Sigmoid colon (tissue), 7 donors: ENCODE results near the gene ISOC2. TPM values are rescaled to one million over a fixed set of nuclear protein-coding genes. Genes with fewer than 3 reads are reported as not detected.

Experiments used
- DNase-seq: peaks from one replicate; pipeline ENCODE4 v3.0.0-alpha.2; 2019
- H3K27ac ChIP-seq, 4 donors: fragments of 200-600 bp; sonication (generic); one replicate each; pipeline ENCODE4 v1.5.1; 2016 to 2019; ENCODE audit warnings: mild to moderate bottlenecking in 1 of 4
- H3K27me3 ChIP-seq, 3 donors: fragments of 200-600 bp; sonication (generic); one replicate each; pipeline ENCODE4 v1.5.1; 2019; ENCODE audit warnings: mild to moderate bottlenecking in 1 of 3
- H3K36me3 ChIP-seq, 4 donors: fragments of 200-600 bp; sonication (generic); one replicate each; pipeline ENCODE4 v1.5.1; 2016 to 2019
- H3K4me1 ChIP-seq, 4 donors: fragments of 200-600 bp; sonication (generic); one replicate each; pipeline ENCODE4 v1.5.1; 2017 to 2019
- H3K4me3 ChIP-seq, 4 donors: fragments of 200-600 bp; sonication (generic); one replicate each; pipeline ENCODE4 v1.5.1; 2017 to 2019; ENCODE audit warnings: mild to moderate bottlenecking in 2 of 4, moderate library complexity in 1 of 4
- H3K9me3 ChIP-seq, 4 donors: fragments of 200-600 bp in 3 of 4; sonication (generic) in 3 of 4; one replicate each; pipeline versions ENCODE4 v1.5.1 to v1.6.1; 2013 to 2019
- EP300 ChIP-seq, 4 donors: sonication (generic); formaldehyde crosslinking; IDR thresholded peaks; one replicate each; pipeline ENCODE4 v1.6.1; 2017; ENCODE audit warnings: antibody characterized with exemption in 4 of 4
- POLR2A ChIP-seq, 2 donors: fragments of 450-650 bp; IDR thresholded peaks; one replicate each; pipeline ENCODE4 v1.6.1; 2016; ENCODE audit warnings: antibody characterized with exemption in 2 of 2, mild to moderate bottlenecking in 2 of 2, moderate library complexity in 2 of 2
- POLR2AphosphoS5 ChIP-seq, 4 donors: sonication (generic); formaldehyde crosslinking; IDR thresholded peaks; one replicate each; pipeline ENCODE4 v1.6.1; 2017; ENCODE audit warnings: antibody characterized with exemption in 4 of 4
- WGBS, 2 donors: extraction: QIAGEN DNeasy Blood & Tissue Kit; methylation state at CpG; one replicate each; pipeline ENCODE4 v1.1.7; 2013; 5-methylcytosine and 5-hydroxymethylcytosine counted together
- intact Hi-C: fragments of 100-400 bp; cut with DNase I; formaldehyde crosslinking; loops from one replicate; pipeline ENCODE4 v1.15.1; 2023
- polyA plus RNA-seq, 3 donors: library from polyadenylated mRNA; stranded (reverse); fragments of 200-250 nt; gene quantifications; one replicate each; pipeline ENCODE4 v1.2.3, GENCODE V29; 2013
- total RNA-seq, 4 donors: library from RNA; depleted of rRNA; stranded (reverse); fragments of >200 nt; gene quantifications; one replicate each; pipeline ENCODE4 v1.1.0, GENCODE V29; 2016
- TF ChIP-seq, protein P1 (sequence below), 4 experiments: fragments of 450-650 bp in 3 of 4; fragments of 200-600 bp in 1 of 4; IDR thresholded peaks; one replicate each; pipeline ENCODE4 v1.5.1; 2016 to 2019; ENCODE audit warnings: antibody characterized with exemption in 4 of 4, mild to moderate bottlenecking in 3 of 4, moderate library complexity in 2 of 4
- donor health status: healthy with polysubstance abuse.
- donor health status: Bipolar disorder and iron deficiency.
- donor health status: healthy.

Gene ISOC2
- total and polyA plus RNA-seq, 7 donors: 90.3 to 173 (median 114) TPM

DNA sequence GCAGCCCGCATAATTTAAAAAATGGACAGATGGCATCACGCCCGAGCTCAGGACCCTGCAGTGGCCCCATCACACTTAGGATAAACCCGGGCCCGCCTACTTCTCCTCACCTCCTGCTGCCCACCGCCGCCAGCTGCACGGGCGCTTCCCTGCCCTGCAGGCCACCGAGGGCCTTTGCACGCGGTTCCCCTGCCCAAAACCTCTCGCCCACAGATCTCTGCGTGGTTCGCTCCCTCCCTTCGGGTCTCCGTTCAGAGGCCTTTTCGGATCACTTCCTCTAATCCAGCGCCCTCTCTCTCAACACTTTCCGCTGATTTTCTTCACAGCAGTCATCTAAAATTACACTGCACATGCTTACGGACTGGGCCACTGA, 20.1 kb downstream of the ISOC2 start:
- Histone ChIP-seq H3K9me3 (no peaks in the 10 kb centered on the region), H3K4me1 (peaks cover 0 to 25% (median 21%) of the 10 kb centered on the region in 4 donors), H3K4me3 (no peak overlapping the region), H3K36me3 (no peaks in the 10 kb centered on the region), H3K27me3 (peaks cover 67 to 98% (median 74%) of the 10 kb centered on the region in 3 donors), H3K27ac (no peak overlapping the region)
- TF ChIP-seq EP300 (IDR thresholded peaks at IDR 0.05) (no peak), POLR2A (IDR thresholded peaks at IDR 0.05) (no peak), POLR2AphosphoS5 (IDR thresholded peaks at IDR 0.05) (no peak)
- TF ChIP-seq, protein P1, sequence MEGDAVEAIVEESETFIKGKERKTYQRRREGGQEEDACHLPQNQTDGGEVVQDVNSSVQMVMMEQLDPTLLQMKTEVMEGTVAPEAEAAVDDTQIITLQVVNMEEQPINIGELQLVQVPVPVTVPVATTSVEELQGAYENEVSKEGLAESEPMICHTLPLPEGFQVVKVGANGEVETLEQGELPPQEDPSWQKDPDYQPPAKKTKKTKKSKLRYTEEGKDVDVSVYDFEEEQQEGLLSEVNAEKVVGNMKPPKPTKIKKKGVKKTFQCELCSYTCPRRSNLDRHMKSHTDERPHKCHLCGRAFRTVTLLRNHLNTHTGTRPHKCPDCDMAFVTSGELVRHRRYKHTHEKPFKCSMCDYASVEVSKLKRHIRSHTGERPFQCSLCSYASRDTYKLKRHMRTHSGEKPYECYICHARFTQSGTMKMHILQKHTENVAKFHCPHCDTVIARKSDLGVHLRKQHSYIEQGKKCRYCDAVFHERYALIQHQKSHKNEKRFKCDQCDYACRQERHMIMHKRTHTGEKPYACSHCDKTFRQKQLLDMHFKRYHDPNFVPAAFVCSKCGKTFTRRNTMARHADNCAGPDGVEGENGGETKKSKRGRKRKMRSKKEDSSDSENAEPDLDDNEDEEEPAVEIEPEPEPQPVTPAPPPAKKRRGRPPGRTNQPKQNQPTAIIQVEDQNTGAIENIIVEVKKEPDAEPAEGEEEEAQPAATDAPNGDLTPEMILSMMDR (IDR thresholded peaks at IDR 0.05): no peak
- intact Hi-C loops: no loop called here
- 5 to 9% methylated on average over 21 of the region's 21 CpGs for WGBS, 2 donors
- no peak for DNase-seq

DNA sequence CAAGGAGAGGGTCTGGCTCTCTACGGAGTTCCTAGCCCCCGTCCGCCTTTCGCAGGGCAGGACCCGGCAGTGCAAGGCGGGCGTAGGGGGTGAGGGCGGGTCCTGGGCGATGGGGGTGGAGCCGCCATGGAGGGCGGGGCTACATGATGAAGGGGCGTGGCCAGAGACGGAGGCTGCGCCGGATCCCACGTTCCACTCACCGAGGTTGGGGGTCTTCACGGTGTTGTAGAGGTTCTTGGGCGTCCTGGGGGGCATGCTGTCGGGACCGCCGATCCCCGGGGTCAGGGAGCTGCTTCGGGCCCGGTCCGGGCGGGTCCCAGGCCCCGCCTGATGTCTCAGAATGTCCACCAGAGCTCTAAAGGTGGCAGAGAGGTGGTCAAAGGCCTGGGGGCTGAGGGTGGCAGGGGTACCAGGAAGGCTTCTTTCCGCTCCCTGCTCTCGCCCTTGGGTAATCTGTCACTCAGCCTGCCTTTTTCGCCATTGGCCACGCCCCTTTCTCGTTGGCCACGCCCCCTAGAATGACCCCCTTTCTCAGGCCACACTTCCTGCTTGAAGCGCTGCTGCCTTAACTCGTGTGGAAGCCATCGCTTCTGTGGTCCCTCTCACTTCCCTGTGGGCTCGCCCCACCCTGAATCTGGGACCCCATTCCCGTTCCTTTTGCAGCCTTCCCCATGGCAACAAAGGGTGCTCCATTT, 20.9 kb downstream of the ISOC2 start:
- H3K4me1 ChIP-seq: peaks cover 0 to 25% (median 21%) of the 10 kb centered on the region in 4 donors
- no peak for DNase-seq
- H3K27me3 ChIP-seq: peaks cover 67 to 100% (median 72%) of the 10 kb centered on the region in 3 donors
- no peak overlapping the region for H3K4me3 ChIP-seq
- intact Hi-C loops: no loop called here
- TF ChIP-seq, protein P1 (IDR thresholded peaks at IDR 0.05): no peak
- TF ChIP-seq POLR2A (IDR thresholded peaks at IDR 0.05) (no peak), EP300 (IDR thresholded peaks at IDR 0.05) (no peak), POLR2AphosphoS5 (IDR thresholded peaks at IDR 0.05) (no peak)
- no peaks in the 10 kb centered on the region for H3K36me3 ChIP-seq
- 14 to 19% methylated on average over 39 of the region's 39 CpGs for WGBS, 2 donors
- no peak overlapping the region for H3K27ac ChIP-seq
- H3K9me3 ChIP-seq: no peaks in the 10 kb centered on the region

DNA sequence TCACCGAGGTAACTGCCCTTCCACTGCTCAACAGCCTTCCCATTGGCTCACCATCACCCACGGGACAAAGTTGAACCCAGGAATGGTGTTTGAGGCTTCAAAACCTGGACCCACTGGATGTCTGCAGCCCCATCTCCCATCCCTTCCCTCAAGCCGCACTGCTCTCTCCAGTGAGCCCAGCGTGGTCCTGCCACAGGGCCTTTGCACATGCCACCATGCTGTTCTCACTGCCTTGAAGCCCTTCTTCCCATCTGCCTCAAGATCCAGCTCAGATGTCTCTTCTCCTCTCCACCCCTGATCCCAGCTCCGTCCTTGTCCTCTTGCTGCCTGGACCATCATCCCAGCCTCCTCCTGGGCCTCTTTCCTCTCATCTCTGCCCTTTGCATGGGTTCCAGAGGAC, 22.4 kb downstream of the ISOC2 start:
- Histone ChIP-seq H3K27ac (no peak overlapping the region), H3K4me1 (peaks cover 0 to 25% (median 21%) of the 10 kb centered on the region in 4 donors), H3K4me3 (no peak overlapping the region), H3K27me3 (peaks cover 55 to 89% (median 64%) of the 10 kb centered on the region in 3 donors), H3K9me3 (no peaks in the 10 kb centered on the region), H3K36me3 (no peaks in the 10 kb centered on the region)
- no peak for DNase-seq
- TF ChIP-seq, protein P1 (IDR thresholded peaks at IDR 0.05): no peak
- TF ChIP-seq EP300 (IDR thresholded peaks at IDR 0.05) (no peak), POLR2AphosphoS5 (IDR thresholded peaks at IDR 0.05) (no peak), POLR2A (IDR thresholded peaks at IDR 0.05) (no peak)
- WGBS, 2 donors: 72 to 79% methylated on average over 5 of the region's 5 CpGs
- intact Hi-C loops: no loop called here

DNA sequence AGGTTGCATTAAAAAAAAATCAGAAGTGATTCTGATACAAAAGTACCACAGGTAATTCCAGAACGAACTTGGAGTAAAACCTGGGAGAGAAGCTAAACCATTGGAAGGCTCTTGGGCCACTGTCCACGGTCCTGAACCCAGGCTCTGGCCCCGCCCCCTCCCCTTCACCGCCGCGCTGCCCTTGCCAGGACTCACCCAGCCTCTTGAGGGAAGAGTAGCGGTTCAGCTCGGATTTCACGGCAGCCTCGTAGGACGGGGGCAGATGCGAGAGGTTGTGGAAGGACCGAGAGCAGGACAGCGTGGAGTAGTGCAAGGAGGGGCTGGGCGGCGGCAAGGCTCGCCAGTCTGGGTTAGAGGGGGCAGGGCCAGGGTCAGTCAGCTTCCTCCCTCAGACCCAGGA, 24.0 kb downstream of the ISOC2 start:
- Histone ChIP-seq H3K27me3 (peaks cover 58 to 89% (median 64%) of the 10 kb centered on the region in 3 donors), H3K36me3 (no peaks in the 10 kb centered on the region), H3K4me3 (no peak overlapping the region), H3K27ac (no peak overlapping the region), H3K9me3 (no peaks in the 10 kb centered on the region), H3K4me1 (peaks cover 0 to 21% (median 16%) of the 10 kb centered on the region in 4 donors)
- WGBS, 2 donors: 3% methylated on average over 17 of the region's 17 CpGs
- DNase-seq: no peak
- TF ChIP-seq POLR2AphosphoS5 (IDR thresholded peaks at IDR 0.05): no peak
- TF ChIP-seq, protein P1 (IDR thresholded peaks at IDR 0.05): no peak
- TF ChIP-seq EP300 (IDR thresholded peaks at IDR 0.05): no peak
- TF ChIP-seq POLR2A (IDR thresholded peaks at IDR 0.05): no peak
- intact Hi-C loops: no loop called here
